HepG2 (cell line): ENCODE results near the gene NSG2.
"Not testable (repeated sequence)": the region's sequence is repeated elsewhere in the genome, so short reads cannot be mapped to it uniquely, and the experiment has no call there.

Source experiments
- FOXA1 ChIP-seq, 2 experiments: fragments of 450-650 bp in 1 of 2; sonication (generic) in 1 of 2; formaldehyde crosslinking in 1 of 2; IDR thresholded peaks; 2 replicates each; pipeline versions ENCODE4 v1.4.0 to v1.6.1; 2016 to 2020; ENCODE audit warnings: missing genetic modification reagents in 1 of 2
- GTF2F1 ChIP-seq: fragments of 150-350 bp; IDR thresholded peaks from 2 replicates; pipeline ENCODE4 v1.6.1; 2014; ENCODE audit warnings: low read length
- NFYB ChIP-seq: sonication (generic); formaldehyde crosslinking; IDR thresholded peaks from 2 replicates; pipeline ENCODE4 v1.4.0; 2020; ENCODE audit warnings: missing genetic modification reagents
- PRPF4 ChIP-seq: fragments of 200-400 bp; formaldehyde crosslinking; IDR thresholded peaks from 2 replicates; pipeline ENCODE4 v1.6.1; 2016; ENCODE audit warnings: low read length, low read depth; ENCODE audit not compliant: poor library complexity, severe bottlenecking
- SIN3A ChIP-seq: IDR thresholded peaks from 2 replicates; pipeline ENCODE4 v1.6.1; 2011; ENCODE audit warnings: low read depth, mild to moderate bottlenecking, control low read depth, low read length, borderline replicate concordance
- ZNF781 ChIP-seq: sonication (generic); formaldehyde crosslinking; IDR thresholded peaks from 2 replicates; pipeline ENCODE4 v1.5.1; 2020; ENCODE audit warnings: borderline replicate concordance, mild to moderate bottlenecking, missing genetic modification reagents; ENCODE audit errors: not compliant biosample characterization

- not testable (repeated sequence) for TF ChIP-seq PRPF4; NFYB (CRISPR knock-in tag); FOXA1 (IDR thresholded peaks at IDR 0.05); FOXA1 (CRISPR knock-in tag; IDR thresholded peaks at IDR 0.05); ZNF781; SIN3A; GTF2F1
These were observed 101.5 kb downstream of the NSG2 start for GRCh38 chr5:174147012-174147411.
